Measurements from ENCODE around the gene CACNA1C.

Gene CACNA1C

DNA sequence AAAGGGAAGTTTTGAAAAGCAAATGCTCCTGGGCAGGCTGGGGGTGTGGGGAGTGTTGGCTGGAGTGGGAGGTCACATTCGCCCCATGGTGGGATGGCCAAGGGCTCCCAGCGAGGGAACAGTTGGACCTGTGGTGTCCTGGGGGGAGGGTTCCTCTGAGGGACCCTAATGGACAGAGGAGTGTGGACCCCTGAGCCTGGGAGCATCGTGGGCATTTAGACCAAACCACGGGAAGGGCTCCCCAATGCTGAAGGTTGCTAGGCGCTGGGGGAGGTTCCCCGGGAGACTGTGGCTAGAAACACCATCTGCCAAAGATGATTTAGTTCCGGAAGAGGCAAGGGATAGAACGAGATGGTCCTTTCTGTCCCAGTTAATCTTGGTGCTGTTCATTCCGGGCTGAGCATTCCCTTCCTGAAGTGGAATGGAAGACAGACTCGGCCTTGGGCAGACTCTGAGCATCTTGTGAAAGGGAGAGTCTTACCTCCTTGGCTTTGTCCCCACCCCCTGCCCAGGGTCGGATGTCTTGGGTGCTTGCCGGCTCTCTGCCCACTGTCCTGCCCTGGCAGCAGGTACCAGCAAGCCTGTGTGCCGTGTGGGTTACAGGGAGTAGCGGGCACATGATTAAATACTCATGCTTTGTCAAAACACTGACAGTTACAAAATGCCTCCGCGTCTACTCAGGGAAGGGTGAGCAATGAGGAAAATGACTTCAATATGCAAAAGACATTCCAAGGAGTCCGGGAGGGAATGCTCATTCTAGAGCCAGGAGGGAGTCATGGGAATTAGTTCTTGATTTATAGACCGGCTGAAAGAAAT lies 215.9 kb downstream of the CACNA1C start:
- Histone ChIP-seq H3K4me3 (ENCODE audit: low read depth, low read length) (peak overlapping the region; percentile 18), H3K4me1 (ENCODE audit: control insufficient read depth, insufficient read depth, low read length, unreplicated experiment) (peaks cover 62% of the 10 kb centered on the region), H3K79me2 (ENCODE audit: control insufficient read depth, insufficient read depth, low read length, unreplicated experiment) (no peaks in the 10 kb centered on the region), H2AFZ (ENCODE audit: low read length, unreplicated experiment) (peak overlapping the region; percentile 19), H3K27me3 (ENCODE audit: insufficient read depth, low read length) (no peaks in the 10 kb centered on the region), H3K36me3 (ENCODE audit: insufficient read depth, low read length) (no peaks in the 10 kb centered on the region), H3K27ac (ENCODE audit: low read depth, low read length) (peak overlapping the region; percentile 94)

GRCh38 chr12:2270846-2271245 lies 218.1 kb downstream of the CACNA1C start:
- peaks cover 41% of the 10 kb centered on the region for H3K4me1 ChIP-seq (ENCODE audit: control insufficient read depth, insufficient read depth, low read length, unreplicated experiment)
- H3K27me3 ChIP-seq (ENCODE audit: insufficient read depth, low read length): no peaks in the 10 kb centered on the region
- H3K36me3 ChIP-seq (ENCODE audit: insufficient read depth, low read length): no peaks in the 10 kb centered on the region
- H3K27ac ChIP-seq (ENCODE audit: low read depth, low read length): no peak overlapping the region
- H2AFZ ChIP-seq (ENCODE audit: low read length, unreplicated experiment): no peak overlapping the region
- no peak overlapping the region for H3K4me3 ChIP-seq (ENCODE audit: low read depth, low read length)
- no peaks in the 10 kb centered on the region for H3K79me2 ChIP-seq (ENCODE audit: control insufficient read depth, insufficient read depth, low read length, unreplicated experiment)

- Histone ChIP-seq H3K36me3 (ENCODE audit: insufficient read depth, low read length) (no peaks in the 10 kb centered on the region), H3K27ac (ENCODE audit: low read depth, low read length) (no peak overlapping the region), H2AFZ (ENCODE audit: low read length, unreplicated experiment) (no peak overlapping the region), H3K27me3 (ENCODE audit: insufficient read depth, low read length) (no peaks in the 10 kb centered on the region), H3K4me3 (ENCODE audit: low read depth, low read length) (no peak overlapping the region), H3K4me1 (ENCODE audit: control insufficient read depth, insufficient read depth, low read length, unreplicated experiment) (peaks cover 30% of the 10 kb centered on the region), H3K79me2 (ENCODE audit: control insufficient read depth, insufficient read depth, low read length, unreplicated experiment) (no peaks in the 10 kb centered on the region)
Measured at GRCh38 chr12:2271961-2272360, 219.2 kb downstream of the CACNA1C start.

DNA sequence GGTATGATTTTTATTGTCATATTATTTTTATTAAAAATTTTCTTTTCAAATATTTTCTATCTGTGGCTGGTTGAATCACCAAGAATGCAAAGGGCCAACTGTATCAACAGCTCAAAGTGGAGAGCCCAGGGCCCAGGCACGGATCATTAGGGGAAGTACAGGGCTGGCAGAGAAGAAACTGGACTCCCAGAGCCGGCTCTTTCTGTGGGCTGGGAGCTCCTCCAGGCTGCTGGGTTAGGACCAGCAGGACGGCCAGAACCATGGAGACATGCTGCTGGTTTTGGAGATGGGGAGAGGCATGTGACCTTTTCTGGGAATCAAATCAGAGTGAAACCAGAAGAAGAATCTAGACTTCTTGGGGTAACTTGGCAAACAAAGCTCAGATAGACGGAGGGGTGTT lies 220.5 kb downstream of the CACNA1C start:
- Histone ChIP-seq H3K36me3 (ENCODE audit: insufficient read depth, low read length) (no peaks in the 10 kb centered on the region), H3K4me1 (ENCODE audit: control insufficient read depth, insufficient read depth, low read length, unreplicated experiment) (peaks cover 17% of the 10 kb centered on the region), H2AFZ (ENCODE audit: low read length, unreplicated experiment) (no peak overlapping the region), H3K27ac (ENCODE audit: low read depth, low read length) (no peak overlapping the region), H3K27me3 (ENCODE audit: insufficient read depth, low read length) (no peaks in the 10 kb centered on the region), H3K4me3 (ENCODE audit: low read depth, low read length) (no peak overlapping the region), H3K79me2 (ENCODE audit: control insufficient read depth, insufficient read depth, low read length, unreplicated experiment) (no peaks in the 10 kb centered on the region)

DNA sequence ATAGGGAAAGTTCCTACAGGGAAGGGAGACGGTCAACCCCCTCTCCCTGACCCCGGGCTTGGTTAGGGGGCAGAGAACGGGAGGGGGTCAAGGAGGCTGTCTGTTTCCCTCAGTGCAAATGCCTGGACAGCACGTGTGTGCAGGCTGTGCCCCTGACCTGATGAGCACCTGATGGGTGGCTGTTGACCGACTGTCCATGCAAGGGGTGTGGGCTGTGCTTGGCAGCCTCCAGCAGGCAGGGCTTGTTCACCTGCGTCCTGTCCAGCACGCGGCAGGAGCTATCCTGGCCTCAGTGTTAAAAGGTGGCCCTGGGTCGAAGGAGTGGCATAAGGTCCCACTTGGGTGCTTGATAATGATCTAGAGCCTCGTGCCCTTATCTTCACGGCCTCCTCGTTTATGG lies 221.0 kb downstream of the CACNA1C start:
- H3K27ac ChIP-seq (ENCODE audit: low read depth, low read length): no peak overlapping the region
- no peaks in the 10 kb centered on the region for H3K79me2 ChIP-seq (ENCODE audit: control insufficient read depth, insufficient read depth, low read length, unreplicated experiment)
- H3K27me3 ChIP-seq (ENCODE audit: insufficient read depth, low read length): no peaks in the 10 kb centered on the region

DNA sequence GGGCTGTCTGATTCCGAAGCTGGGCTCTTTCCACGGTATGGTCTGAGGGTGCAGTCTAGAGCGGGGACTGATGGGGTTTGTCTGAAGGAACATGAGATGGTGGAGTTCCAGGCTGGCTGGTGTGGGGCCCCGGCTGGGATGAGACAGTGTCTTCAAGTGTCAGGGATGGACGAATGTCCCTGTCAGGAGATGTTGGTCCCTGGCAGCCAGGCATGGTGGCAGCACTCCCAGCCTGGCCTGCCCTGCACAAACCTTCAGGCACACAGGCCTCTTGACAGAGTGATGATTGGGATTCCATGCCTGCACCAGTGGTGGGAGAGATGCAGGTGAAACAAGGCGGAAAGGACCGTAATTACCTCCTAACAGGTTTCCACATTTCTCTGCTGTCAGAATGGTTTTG lies 221.9 kb downstream of the CACNA1C start:
- Histone ChIP-seq H3K27me3 (ENCODE audit: insufficient read depth, low read length) (no peaks in the 10 kb centered on the region), H2AFZ (ENCODE audit: low read length, unreplicated experiment) (no peak overlapping the region), H3K4me3 (ENCODE audit: low read depth, low read length) (no peak overlapping the region), H3K27ac (ENCODE audit: low read depth, low read length) (no peak overlapping the region), H3K4me1 (ENCODE audit: control insufficient read depth, insufficient read depth, low read length, unreplicated experiment) (peaks cover 4% of the 10 kb centered on the region), H3K79me2 (ENCODE audit: control insufficient read depth, insufficient read depth, low read length, unreplicated experiment) (no peaks in the 10 kb centered on the region), H3K36me3 (ENCODE audit: insufficient read depth, low read length) (no peaks in the 10 kb centered on the region)

More for the DNA sequence above, 221.0 kb downstream of the CACNA1C start:
- Histone ChIP-seq H3K4me3 (ENCODE audit: low read depth, low read length) (no peak overlapping the region), H2AFZ (ENCODE audit: low read length, unreplicated experiment) (no peak overlapping the region), H3K4me1 (ENCODE audit: control insufficient read depth, insufficient read depth, low read length, unreplicated experiment) (peaks cover 12% of the 10 kb centered on the region), H3K36me3 (ENCODE audit: insufficient read depth, low read length) (no peaks in the 10 kb centered on the region)

GRCh38 chr12:2276288-2277033 lies 223.7 kb downstream of the CACNA1C start:
- no peaks in the 10 kb centered on the region for H3K79me2 ChIP-seq (ENCODE audit: control insufficient read depth, insufficient read depth, low read length, unreplicated experiment)
- no peaks in the 10 kb centered on the region for H3K36me3 ChIP-seq (ENCODE audit: insufficient read depth, low read length)
- H3K4me3 ChIP-seq (ENCODE audit: low read depth, low read length): no peak overlapping the region
- peaks cover 4% of the 10 kb centered on the region for H3K4me1 ChIP-seq (ENCODE audit: control insufficient read depth, insufficient read depth, low read length, unreplicated experiment)
- no peaks in the 10 kb centered on the region for H3K27me3 ChIP-seq (ENCODE audit: insufficient read depth, low read length)
- no peak overlapping the region for H2AFZ ChIP-seq (ENCODE audit: low read length, unreplicated experiment)
- H3K27ac ChIP-seq (ENCODE audit: low read depth, low read length): no peak overlapping the region

DNA sequence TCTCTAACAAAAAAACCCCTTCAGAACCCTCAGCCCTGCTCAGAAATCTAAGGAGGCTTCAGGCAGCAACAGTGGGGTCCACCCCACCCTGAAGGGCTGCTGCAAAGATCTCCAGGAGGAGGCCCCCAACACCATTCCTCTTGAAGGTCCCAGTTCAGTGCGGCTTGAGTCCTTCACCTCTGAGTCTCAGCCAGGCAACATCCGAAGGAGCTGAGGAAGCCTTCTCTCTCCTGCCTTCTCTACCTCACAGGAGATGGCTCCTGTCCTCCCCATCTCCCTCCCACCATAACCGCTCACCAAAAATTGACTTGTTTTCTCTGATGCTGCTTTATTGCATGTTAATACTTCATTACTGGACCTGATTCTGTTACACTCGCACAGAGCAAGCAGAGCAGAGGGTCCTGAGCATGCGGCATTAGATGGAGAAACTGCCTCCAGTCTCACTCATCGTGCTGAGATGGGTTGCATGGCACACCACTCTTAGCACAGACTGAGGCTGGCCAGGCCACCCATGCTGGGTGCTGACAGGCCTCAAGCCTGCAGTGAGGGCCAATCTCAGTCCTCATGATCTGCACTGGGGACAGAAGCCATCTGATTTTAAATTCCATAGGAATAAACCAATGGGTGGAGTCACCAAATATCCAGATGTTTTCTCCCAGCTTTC lies 224.8 kb downstream of the CACNA1C start:
- H3K36me3 ChIP-seq (ENCODE audit: insufficient read depth, low read length): no peaks in the 10 kb centered on the region
- H3K27ac ChIP-seq (ENCODE audit: low read depth, low read length): no peak overlapping the region
- H3K27me3 ChIP-seq (ENCODE audit: insufficient read depth, low read length): no peaks in the 10 kb centered on the region
- no peak overlapping the region for H2AFZ ChIP-seq (ENCODE audit: low read length, unreplicated experiment)
- H3K4me3 ChIP-seq (ENCODE audit: low read depth, low read length): no peak overlapping the region
- H3K4me1 ChIP-seq (ENCODE audit: control insufficient read depth, insufficient read depth, low read length, unreplicated experiment): peaks cover 4% of the 10 kb centered on the region
- H3K79me2 ChIP-seq (ENCODE audit: control insufficient read depth, insufficient read depth, low read length, unreplicated experiment): no peaks in the 10 kb centered on the region

GRCh38 chr12:2281446-2281845 lies 228.7 kb downstream of the CACNA1C start:
- H3K79me2 ChIP-seq (ENCODE audit: control insufficient read depth, insufficient read depth, low read length, unreplicated experiment): no peaks in the 10 kb centered on the region
- no peak overlapping the region for H3K27ac ChIP-seq (ENCODE audit: low read depth, low read length)
- no peak overlapping the region for H2AFZ ChIP-seq (ENCODE audit: low read length, unreplicated experiment)
- no peaks in the 10 kb centered on the region for H3K36me3 ChIP-seq (ENCODE audit: insufficient read depth, low read length)
- H3K27me3 ChIP-seq (ENCODE audit: insufficient read depth, low read length): no peaks in the 10 kb centered on the region
- no peak overlapping the region for H3K4me3 ChIP-seq (ENCODE audit: low read depth, low read length)
- peaks cover 20% of the 10 kb centered on the region for H3K4me1 ChIP-seq (ENCODE audit: control insufficient read depth, insufficient read depth, low read length, unreplicated experiment)

DNA sequence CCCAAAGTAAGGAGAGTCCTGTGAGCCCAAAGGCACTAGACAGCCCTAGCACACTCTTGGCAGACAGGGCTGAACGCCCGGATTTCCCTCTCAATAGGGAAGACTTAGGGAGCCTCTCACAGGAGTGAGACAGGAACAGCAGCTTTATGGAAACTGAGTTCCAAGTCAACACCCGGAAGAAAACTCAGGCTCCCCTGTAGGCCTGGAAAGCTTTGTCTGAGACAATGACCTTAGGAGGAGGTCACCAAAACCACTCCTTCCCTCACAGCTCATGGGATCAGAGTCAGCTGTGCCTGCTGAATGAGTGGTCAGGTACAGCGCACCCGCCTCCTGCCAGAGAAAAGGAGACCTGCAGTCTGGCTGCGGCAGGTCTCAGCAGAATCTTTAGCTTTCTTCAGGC lies 229.5 kb downstream of the CACNA1C start:
- H3K36me3 ChIP-seq (ENCODE audit: insufficient read depth, low read length): no peaks in the 10 kb centered on the region
- H3K4me3 ChIP-seq (ENCODE audit: low read depth, low read length): no peak overlapping the region
- peaks cover 28% of the 10 kb centered on the region for H3K4me1 ChIP-seq (ENCODE audit: control insufficient read depth, insufficient read depth, low read length, unreplicated experiment)
- H3K27ac ChIP-seq (ENCODE audit: low read depth, low read length): no peak overlapping the region
- no peaks in the 10 kb centered on the region for H3K79me2 ChIP-seq (ENCODE audit: control insufficient read depth, insufficient read depth, low read length, unreplicated experiment)
- no peak overlapping the region for H2AFZ ChIP-seq (ENCODE audit: low read length, unreplicated experiment)
- no peaks in the 10 kb centered on the region for H3K27me3 ChIP-seq (ENCODE audit: insufficient read depth, low read length)
